Brain microvascular endothelial cell (primary cell): ENCODE data around the gene GOLPH3L.
A peak's percentile ranks its signal among the peaks of the same experiment; 100 is the strongest.
"Not testable (repeated sequence)": the region's sequence is repeated elsewhere in the genome, so short reads cannot be mapped to it uniquely, and the experiment has no call there.

Experiments used
- DNase-seq: peaks from one replicate; pipeline ENCODE4 v3.0.0-alpha.2; 2020
- H3K27ac ChIP-seq: fragments of 250-450 bp; sonication (Bioruptor Pico); 2 replicates; pipeline ENCODE4 v1.5.1; 2020; ENCODE audit warnings: mild to moderate bottlenecking, moderate library complexity
- H3K27me3 ChIP-seq: fragments of 250-450 bp; sonication (Bioruptor Pico); replicated peaks from 2 replicates; pipeline ENCODE4 v1.5.1; 2020; ENCODE audit warnings: mild to moderate bottlenecking
- H3K36me3 ChIP-seq: fragments of 250-450 bp; sonication (Bioruptor Pico); replicated peaks from 2 replicates; pipeline ENCODE4 v1.5.1; 2020; ENCODE audit warnings: mild to moderate bottlenecking
- H3K4me3 ChIP-seq: 2 replicates; pipeline ENCODE4 v1.5.1; 2011; ENCODE audit warnings: low read depth, mild to moderate bottlenecking, control low read depth, low read length, moderate library complexity
- in situ Hi-C: cut with HindIII; loops from 2 replicates; pipeline ENCODE4 v1.10.0; 2017; ENCODE audit warnings: low sequenced_read_pairs, low pct_ligation_motif_present
- TF ChIP-seq, protein P1 (sequence below): IDR thresholded peaks from 2 replicates; pipeline ENCODE4 v1.5.1; 2011; ENCODE audit warnings: low read depth, mild to moderate bottlenecking, moderate library complexity, low read length, control low read depth, inconsistent platforms; ENCODE audit errors: missing control alignments

Gene GOLPH3L

GRCh38 chr1:150650193-150650592, 46.8 kb downstream of the GOLPH3L start:
- DNase-seq: peak; percentile 23
- no peak overlapping the region for H3K27ac ChIP-seq
- in situ Hi-C loops: no loop called here
- no peaks in the 10 kb centered on the region for H3K27me3 ChIP-seq
- H3K36me3 ChIP-seq: peaks cover 12% of the 10 kb centered on the region
- no peak overlapping the region for H3K4me3 ChIP-seq
- TF ChIP-seq, protein P1, sequence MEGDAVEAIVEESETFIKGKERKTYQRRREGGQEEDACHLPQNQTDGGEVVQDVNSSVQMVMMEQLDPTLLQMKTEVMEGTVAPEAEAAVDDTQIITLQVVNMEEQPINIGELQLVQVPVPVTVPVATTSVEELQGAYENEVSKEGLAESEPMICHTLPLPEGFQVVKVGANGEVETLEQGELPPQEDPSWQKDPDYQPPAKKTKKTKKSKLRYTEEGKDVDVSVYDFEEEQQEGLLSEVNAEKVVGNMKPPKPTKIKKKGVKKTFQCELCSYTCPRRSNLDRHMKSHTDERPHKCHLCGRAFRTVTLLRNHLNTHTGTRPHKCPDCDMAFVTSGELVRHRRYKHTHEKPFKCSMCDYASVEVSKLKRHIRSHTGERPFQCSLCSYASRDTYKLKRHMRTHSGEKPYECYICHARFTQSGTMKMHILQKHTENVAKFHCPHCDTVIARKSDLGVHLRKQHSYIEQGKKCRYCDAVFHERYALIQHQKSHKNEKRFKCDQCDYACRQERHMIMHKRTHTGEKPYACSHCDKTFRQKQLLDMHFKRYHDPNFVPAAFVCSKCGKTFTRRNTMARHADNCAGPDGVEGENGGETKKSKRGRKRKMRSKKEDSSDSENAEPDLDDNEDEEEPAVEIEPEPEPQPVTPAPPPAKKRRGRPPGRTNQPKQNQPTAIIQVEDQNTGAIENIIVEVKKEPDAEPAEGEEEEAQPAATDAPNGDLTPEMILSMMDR: no peak

- in situ Hi-C loops: loop anchor here (25.0 kb wide), 1 partner anchor 163 kb away; the partner anchor contains the start of gene CTSK
- TF ChIP-seq, protein P1: no peak
- Histone ChIP-seq H3K27ac (no peak overlapping the region), H3K27me3 (no peaks in the 10 kb centered on the region), H3K4me3 (no peak overlapping the region), H3K36me3 (peaks cover 12% of the 10 kb centered on the region)
- DNase-seq: no peak
Measured at GRCh38 chr1:150649441-150650075, 47.4 kb downstream of the GOLPH3L start.

- no peak overlapping the region for H3K4me3 ChIP-seq
- no peaks in the 10 kb centered on the region for H3K27me3 ChIP-seq
- DNase-seq: no peak
- H3K36me3 ChIP-seq: no peaks in the 10 kb centered on the region
- TF ChIP-seq, protein P1: no peak
- H3K27ac ChIP-seq: no peak overlapping the region
- in situ Hi-C loops: loop anchor here (25.0 kb wide), 1 partner anchor 170 kb away; the partner anchor contains the start of gene CTSK
Measured at GRCh38 chr1:150642296-150642695, 54.7 kb downstream of the GOLPH3L start.

DNA sequence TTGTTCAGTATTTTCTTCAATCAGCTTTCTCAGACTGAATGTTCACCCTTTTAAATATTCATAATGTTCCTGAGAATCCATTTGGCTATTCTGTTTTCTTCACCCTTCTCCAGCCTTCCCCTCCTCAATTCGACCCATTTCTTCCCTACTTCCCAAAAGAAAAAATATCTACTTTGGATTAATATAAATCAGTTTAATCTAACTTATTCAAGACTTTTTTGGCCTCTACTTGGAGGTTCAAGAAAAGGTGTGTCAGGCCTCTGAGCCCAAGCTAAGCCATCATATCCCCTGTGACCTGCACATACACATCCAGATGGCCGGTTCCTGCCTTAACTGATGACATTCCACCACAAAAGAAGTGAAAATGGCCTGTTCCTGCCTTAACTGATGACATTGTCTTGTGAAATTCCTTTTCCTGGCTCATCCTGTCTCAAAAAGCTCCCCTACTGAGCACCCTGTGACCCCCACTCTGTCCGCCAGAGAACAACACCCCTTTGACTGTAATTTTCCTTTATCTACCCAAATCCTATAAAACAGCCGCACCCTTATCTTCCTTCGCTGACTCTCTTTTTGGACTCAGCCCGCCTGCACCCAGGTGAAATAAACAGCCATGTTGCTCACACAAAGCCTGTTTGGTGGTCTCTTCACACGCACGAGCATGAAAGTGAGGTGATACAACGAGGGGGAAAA, 55.7 kb downstream of the GOLPH3L start:
- not testable (repeated sequence) for DNase-seq, H3K4me3 ChIP-seq, H3K36me3 ChIP-seq, H3K27me3 ChIP-seq, H3K27ac ChIP-seq
- in situ Hi-C loops: loop anchor here (25.0 kb wide), 1 partner anchor 171 kb away; the partner anchor contains the start of gene CTSK

DNA sequence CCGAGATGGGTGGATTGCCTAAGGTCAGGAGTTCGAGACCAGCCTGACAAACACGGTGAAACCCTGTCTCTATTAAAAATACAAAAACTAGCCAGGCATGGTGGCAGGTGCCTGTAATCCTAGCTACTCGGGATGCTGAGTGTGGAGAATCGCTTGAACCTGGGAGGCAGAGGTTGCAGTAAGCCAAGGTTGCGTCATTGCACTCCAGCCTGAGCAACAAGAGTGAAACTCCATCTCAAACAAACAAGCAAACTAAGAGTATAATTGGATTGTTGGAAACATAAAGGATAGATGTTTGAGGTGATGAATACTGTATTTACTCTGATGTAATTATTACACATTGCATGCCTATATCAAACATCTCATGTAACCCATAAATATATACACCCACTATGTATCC, 58.5 kb downstream of the GOLPH3L start:
- not testable (repeated sequence) for H3K27ac ChIP-seq, H3K4me3 ChIP-seq, H3K27me3 ChIP-seq, H3K36me3 ChIP-seq, DNase-seq
- in situ Hi-C loops: loop anchor here (25.0 kb wide), 1 partner anchor 174 kb away; the partner anchor contains the start of gene CTSK

DNA sequence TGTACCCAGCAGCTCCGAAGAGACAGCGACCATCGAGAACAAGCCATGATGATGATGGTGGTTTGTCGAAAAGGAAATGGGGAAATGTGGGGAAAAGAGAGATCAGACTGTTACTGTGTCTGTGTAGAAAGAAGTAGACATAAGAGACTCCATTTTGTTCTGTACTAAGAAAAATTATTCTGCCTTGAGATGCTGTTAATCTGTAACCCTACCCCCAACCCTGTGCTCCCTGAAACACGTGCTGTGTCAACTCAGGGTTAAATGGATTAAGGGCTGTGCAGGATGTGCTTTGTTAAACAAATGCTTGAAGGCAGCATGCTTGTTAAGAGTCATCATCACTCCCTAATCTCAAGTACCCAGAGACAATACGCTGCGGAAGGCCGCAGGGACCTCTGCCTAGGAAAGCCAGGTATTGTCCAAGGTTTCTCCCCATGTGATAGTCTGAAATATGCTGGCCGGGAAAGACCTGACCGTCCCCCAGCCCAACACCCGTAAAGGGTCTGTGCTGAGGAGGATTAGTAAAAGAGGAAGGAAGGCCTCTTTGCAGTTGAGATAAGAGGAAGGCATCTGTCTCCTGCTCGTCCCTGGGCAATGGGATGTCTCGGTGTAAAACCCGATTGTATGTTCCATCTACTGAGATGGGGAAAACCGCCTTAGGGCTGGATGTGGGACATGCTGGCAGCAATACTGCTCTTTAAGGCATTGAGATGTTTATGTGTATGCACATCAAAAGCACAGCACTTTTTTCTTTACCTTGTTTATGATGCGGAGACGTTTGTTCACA, 61.9 kb downstream of the GOLPH3L start:
- H3K27ac ChIP-seq, H3K36me3 ChIP-seq, H3K27me3 ChIP-seq, DNase-seq, H3K4me3 ChIP-seq: not testable (repeated sequence)
- in situ Hi-C loops: loop anchor here (25.0 kb wide), 1 partner anchor 177 kb away; the partner anchor contains the start of gene CTSK
